Thoracic aorta (tissue), 2 donors: ENCODE results near the gene MYCT1. TPM values are rescaled to one million over a fixed set of nuclear protein-coding genes. Genes with fewer than 3 reads are reported as not detected.
A peak's percentile ranks its signal among the peaks of the same experiment; 100 is the strongest.

Experiments used
- ATAC-seq: fragments of 150-250 bp; one replicate; pipeline ENCODE4 v1.8.0; 2017; ENCODE audit warnings: low read depth; ENCODE audit not compliant: insufficient number of reproducible peaks, low FRiP score
- DNase-seq: peaks from one replicate; pipeline ENCODE4 v3.0.0-alpha.2; 2020; ENCODE audit warnings: low spot score
- H3K27ac ChIP-seq, 2 donors: fragments of 200-600 bp; sonication (generic); 1 replicate in 1 of 2; 2 replicates in 1 of 2; pipeline ENCODE4 v1.5.1; 2016; ENCODE audit warnings: mild to moderate bottlenecking in 2 of 2, moderate library complexity in 2 of 2
- H3K27me3 ChIP-seq: fragments of 200-600 bp; sonication (generic); replicated peaks from 2 replicates; pipeline ENCODE4 v1.6.0; 2016; ENCODE audit warnings: mild to moderate bottlenecking; ENCODE audit not compliant: insufficient read depth
- H3K36me3 ChIP-seq: fragments of 200-600 bp; sonication (generic); one replicate; pipeline ENCODE4 v1.5.1; 2016
- H3K4me1 ChIP-seq, 2 donors: fragments of 200-600 bp; sonication (generic); 1 replicate in 1 of 2; 2 replicates in 1 of 2; pipeline versions ENCODE4 v1.5.1 to v1.6.0; 2016; ENCODE audit warnings: low read depth in 2 of 2, mild to moderate bottlenecking in 1 of 2; ENCODE audit not compliant: control insufficient read depth in 1 of 2
- H3K4me3 ChIP-seq: fragments of 200-600 bp; sonication (generic); 2 replicates; pipeline ENCODE4 v1.5.1; 2016; ENCODE audit warnings: mild to moderate bottlenecking
- H3K9me3 ChIP-seq: fragments of 200-600 bp; sonication (generic); 2 replicates; pipeline ENCODE4 v1.5.1; 2016
- CTCF ChIP-seq: fragments of 200-600 bp; sonication (generic); IDR thresholded peaks from one replicate; pipeline ENCODE4 v1.5.1; 2019; ENCODE audit warnings: antibody characterized with exemption
- total RNA-seq, 2 donors: library from RNA; depleted of rRNA; stranded (reverse); fragments of >200 nt; gene quantifications; one replicate each; pipeline versions ENCODE4 v1.1.0 to v1.2.3, GENCODE V29; 2016

The MYCT1 gene
- 10 to 100 TPM in 1 of 2 donors, 1 to 10 TPM in 1; 7.2 to 14.7 TPM for total RNA-seq

- ATAC-seq, result no peak
- DNase-seq, result no peak
- H3K4me3 ChIP-seq, result peak within 1 kb of the TSS; percentile 16
Measured at GRCh38 chr6:152697634-152698033, at the start of gene MYCT1. Gene MYCT1 (plus strand): TSS chr6:152697897. CDS start chr6:152697903, 6 bp downstream.

GRCh38 chr6:152648105-152648504 is 49.6 kb upstream of the MYCT1 start:
- no peaks in the 10 kb centered on the region for H3K27me3 ChIP-seq
- DNase-seq (no peak), ATAC-seq (no peak)
- no peak overlapping the region for H3K4me3 ChIP-seq
- H3K4me1 ChIP-seq, result no peaks in the 10 kb centered on the region
- no peak overlapping the region for H3K27ac ChIP-seq
- H3K36me3 ChIP-seq, result no peaks in the 10 kb centered on the region
- TF ChIP-seq CTCF, result no peak
- H3K9me3 ChIP-seq, result no peaks in the 10 kb centered on the region

More at GRCh38 chr6:152697634-152698033, at the start of gene MYCT1:
- H3K36me3 ChIP-seq, result no peaks in the 10 kb centered on the region
- no peak for TF ChIP-seq CTCF
- H3K9me3 ChIP-seq, result no peaks in the 10 kb centered on the region
- H3K4me1 ChIP-seq, result no peaks in the 10 kb centered on the region
- H3K27me3 ChIP-seq, result no peaks in the 10 kb centered on the region
- H3K27ac ChIP-seq, result no peak within 1 kb of the TSS

GRCh38 chr6:152651986-152652385 is 45.7 kb upstream of the MYCT1 start:
- H3K27ac ChIP-seq, result no peak overlapping the region
- no peaks in the 10 kb centered on the region for H3K9me3 ChIP-seq
- H3K36me3 ChIP-seq, result no peaks in the 10 kb centered on the region
- H3K27me3 ChIP-seq, result no peaks in the 10 kb centered on the region
- no peaks in the 10 kb centered on the region for H3K4me1 ChIP-seq
- ATAC-seq (no peak), DNase-seq (no peak)
- H3K4me3 ChIP-seq, result no peak overlapping the region
- no peak for TF ChIP-seq CTCF

GRCh38 chr6:152661776-152662175 is 35.9 kb upstream of the MYCT1 start:
- Histone ChIP-seq H3K27ac (no peak overlapping the region), H3K36me3 (no peaks in the 10 kb centered on the region), H3K4me3 (no peak overlapping the region), H3K27me3 (no peaks in the 10 kb centered on the region), H3K4me1 (no peaks in the 10 kb centered on the region), H3K9me3 (no peaks in the 10 kb centered on the region)
- ATAC-seq, result no peak
- DNase-seq, result no peak
- no peak for TF ChIP-seq CTCF

- H3K4me3 ChIP-seq, result no peak overlapping the region
- no peaks in the 10 kb centered on the region for H3K4me1 ChIP-seq
- no peak for TF ChIP-seq CTCF
- ATAC-seq, result no peak
- no peak overlapping the region for H3K27ac ChIP-seq
- H3K9me3 ChIP-seq, result no peaks in the 10 kb centered on the region
- DNase-seq, result no peak
- no peaks in the 10 kb centered on the region for H3K36me3 ChIP-seq
- H3K27me3 ChIP-seq, result no peaks in the 10 kb centered on the region
Measured at GRCh38 chr6:152669895-152670294, 27.8 kb upstream of the MYCT1 start.
